SK-N-SH (cell line): ENCODE data around the gene CRIP2.

Experiments
- SIN3A ChIP-seq: IDR thresholded peaks from 2 replicates; pipeline ENCODE4 v1.6.1; 2012; ENCODE audit warnings: low read depth, mild to moderate bottlenecking, low read length, moderate library complexity, borderline replicate concordance
- TF ChIP-seq, protein P1 (sequence below): fragments of 200-600 bp; sonication (generic); IDR thresholded peaks from 2 replicates; pipeline ENCODE4 v1.6.1; 2017; ENCODE audit warnings: antibody characterized with exemption, mild to moderate bottlenecking, moderate library complexity

DNA sequence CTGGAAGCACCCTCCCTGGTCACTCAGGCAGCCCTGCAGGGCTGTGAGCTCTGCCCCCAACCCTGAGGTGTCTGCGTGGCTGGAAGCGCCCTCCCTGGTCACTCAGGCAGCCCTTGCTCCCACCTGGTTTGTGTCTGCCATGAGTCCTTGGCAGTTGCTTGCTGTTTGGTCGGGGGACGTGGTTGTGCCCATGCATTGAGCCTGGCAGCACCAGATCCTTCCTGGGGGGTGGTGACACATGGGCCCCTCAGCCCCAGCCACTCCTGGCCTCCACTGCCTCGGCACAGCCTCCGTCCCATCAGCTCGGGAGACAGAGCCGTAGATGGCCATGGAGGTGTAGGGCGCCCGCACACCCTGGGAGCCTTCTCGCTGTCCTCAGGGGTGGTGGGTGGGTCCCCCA, 35.4 kb upstream of the CRIP2 start:
- TF ChIP-seq, protein P1, sequence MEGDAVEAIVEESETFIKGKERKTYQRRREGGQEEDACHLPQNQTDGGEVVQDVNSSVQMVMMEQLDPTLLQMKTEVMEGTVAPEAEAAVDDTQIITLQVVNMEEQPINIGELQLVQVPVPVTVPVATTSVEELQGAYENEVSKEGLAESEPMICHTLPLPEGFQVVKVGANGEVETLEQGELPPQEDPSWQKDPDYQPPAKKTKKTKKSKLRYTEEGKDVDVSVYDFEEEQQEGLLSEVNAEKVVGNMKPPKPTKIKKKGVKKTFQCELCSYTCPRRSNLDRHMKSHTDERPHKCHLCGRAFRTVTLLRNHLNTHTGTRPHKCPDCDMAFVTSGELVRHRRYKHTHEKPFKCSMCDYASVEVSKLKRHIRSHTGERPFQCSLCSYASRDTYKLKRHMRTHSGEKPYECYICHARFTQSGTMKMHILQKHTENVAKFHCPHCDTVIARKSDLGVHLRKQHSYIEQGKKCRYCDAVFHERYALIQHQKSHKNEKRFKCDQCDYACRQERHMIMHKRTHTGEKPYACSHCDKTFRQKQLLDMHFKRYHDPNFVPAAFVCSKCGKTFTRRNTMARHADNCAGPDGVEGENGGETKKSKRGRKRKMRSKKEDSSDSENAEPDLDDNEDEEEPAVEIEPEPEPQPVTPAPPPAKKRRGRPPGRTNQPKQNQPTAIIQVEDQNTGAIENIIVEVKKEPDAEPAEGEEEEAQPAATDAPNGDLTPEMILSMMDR, result no peak
- no peak for TF ChIP-seq SIN3A
